Tongue (tissue), 2 donors: ENCODE measurements around the gene FREM2. TPM values are rescaled to one million over a fixed set of nuclear protein-coding genes. Genes with fewer than 3 reads are reported as not detected.
A peak's percentile ranks its signal among the peaks of the same experiment; 100 is the strongest.

Source experiments
- DNase-seq: peaks from one replicate; pipeline ENCODE4 v3.0.0-alpha.2; 2015
- total RNA-seq: library from RNA; depleted of rRNA; stranded (reverse); fragments of >200 nt; gene quantifications from one replicate; pipeline ENCODE4 v1.2.3, GENCODE V29; 2014

FREM2 gene
- total RNA-seq, 1 donor from 2014 or later = 25.3 TPM

- DNase-seq = peak; percentile 78
These were observed 76.8 kb downstream of the FREM2 start for GRCh38 chr13:38763446-38764381.

DNA sequence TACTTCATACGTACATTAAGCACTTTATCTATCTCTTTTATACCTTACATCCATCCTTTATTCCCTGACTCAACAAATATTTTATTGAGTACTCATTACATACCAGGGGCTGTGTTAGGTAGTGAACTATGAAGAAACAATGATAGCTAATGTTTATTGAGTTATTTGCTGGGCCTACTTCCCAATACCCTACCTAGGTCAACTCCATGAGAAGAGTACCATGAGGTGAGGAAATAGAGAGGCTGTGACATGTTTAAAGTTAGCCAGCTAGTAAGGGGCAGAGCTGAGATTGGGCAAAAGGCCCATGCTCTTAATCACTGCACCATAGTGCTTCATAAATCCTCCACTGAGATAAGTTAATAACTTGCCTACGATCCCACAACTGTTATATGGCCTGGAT lies 79.9 kb downstream of the FREM2 start:
- no peak for DNase-seq

DNA sequence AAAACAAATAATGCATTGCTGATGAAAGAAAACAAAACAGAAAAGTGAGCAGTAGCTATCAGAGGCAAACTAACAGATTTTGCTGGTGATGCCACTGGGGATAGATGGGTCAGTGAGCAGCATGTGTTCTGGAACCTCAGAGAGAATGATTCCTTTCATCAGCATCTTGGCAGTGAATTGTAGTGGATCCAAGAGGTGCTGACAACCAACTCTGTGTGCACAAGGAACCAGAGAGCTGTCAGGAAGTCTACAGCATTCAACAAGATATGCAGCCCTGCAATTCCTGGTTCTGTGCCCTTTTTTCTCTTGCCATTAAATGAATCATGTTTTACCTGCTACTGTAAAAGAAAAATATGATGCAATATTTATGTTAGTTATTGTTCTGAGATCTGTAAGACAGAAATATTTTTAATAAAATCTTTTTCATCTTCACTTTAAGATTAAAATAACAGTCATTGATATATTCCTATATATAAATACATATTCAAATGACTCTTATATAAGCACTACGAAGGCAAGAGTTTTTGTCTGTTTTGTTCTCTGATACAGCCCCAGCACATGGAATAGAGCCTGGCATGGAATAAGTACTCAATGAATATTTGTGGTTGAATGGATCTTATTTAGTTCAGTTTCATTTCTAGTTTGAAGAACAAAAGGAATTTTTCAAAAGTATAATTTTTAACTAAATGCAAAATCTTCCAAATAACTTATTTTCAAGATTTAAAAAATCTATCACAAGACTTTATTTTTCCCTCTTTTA lies 80.8 kb downstream of the FREM2 start:
- DNase-seq = no peak

GRCh38 chr13:38769526-38769925 lies 82.6 kb downstream of the FREM2 start:
- no peak for DNase-seq

- DNase-seq = no peak
These were observed 88.2 kb downstream of the FREM2 start for GRCh38 chr13:38775085-38775484.

- no peak for DNase-seq
These were observed 90.7 kb downstream of the FREM2 start for GRCh38 chr13:38777347-38778119.

GRCh38 chr13:38781539-38781938 lies 94.7 kb downstream of the FREM2 start:
- DNase-seq = no peak

GRCh38 chr13:38784036-38784880 lies 97.4 kb downstream of the FREM2 start:
- no peak for DNase-seq

- DNase-seq = no peak
These were observed 98.2 kb downstream of the FREM2 start for GRCh38 chr13:38785042-38785441.

- no peak for DNase-seq
These were observed 98.6 kb downstream of the FREM2 start for GRCh38 chr13:38785490-38785889.

DNA sequence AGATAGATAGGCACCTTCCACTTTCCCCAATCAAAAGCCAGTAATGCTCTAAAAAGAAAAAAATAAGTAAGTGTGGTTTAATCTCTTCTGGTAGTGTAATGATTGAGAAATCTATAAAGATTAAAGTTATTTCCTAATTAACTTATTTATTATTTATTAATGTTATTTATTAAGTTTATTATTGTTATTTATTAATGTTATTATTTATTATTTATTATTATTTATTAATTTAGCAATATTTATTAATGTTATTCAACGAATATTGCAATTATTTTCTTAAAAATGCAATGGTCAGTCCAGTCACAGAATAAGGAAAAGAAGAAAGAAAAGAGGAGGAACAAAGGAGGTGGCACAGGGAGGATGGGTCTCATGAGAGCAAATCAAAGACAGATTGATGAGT lies 100.7 kb downstream of the FREM2 start:
- no peak for DNase-seq

- DNase-seq = no peak
These were observed 110.0 kb downstream of the FREM2 start for GRCh38 chr13:38796890-38797289.

- no peak for DNase-seq
These were observed 116.7 kb downstream of the FREM2 start for GRCh38 chr13:38803531-38803930.

DNA sequence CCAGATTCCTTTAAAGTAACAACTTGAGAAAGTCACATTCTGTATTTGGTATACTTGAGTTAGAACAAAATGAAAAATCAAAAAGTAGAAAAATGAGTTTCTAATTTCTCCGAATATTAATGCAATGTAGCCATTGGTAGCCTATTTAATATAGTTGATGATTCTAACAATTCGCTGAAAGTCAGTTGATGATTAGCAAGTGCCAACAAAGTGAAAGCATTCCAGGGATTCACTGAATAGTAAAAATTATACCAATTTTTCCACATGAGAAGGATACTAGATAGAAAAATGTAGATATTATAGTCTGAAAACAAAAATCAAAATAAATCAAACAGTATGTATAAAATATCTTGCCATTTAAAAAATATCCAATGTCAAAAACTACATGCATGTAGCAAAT lies 117.2 kb downstream of the FREM2 start:
- no peak for DNase-seq

DNA sequence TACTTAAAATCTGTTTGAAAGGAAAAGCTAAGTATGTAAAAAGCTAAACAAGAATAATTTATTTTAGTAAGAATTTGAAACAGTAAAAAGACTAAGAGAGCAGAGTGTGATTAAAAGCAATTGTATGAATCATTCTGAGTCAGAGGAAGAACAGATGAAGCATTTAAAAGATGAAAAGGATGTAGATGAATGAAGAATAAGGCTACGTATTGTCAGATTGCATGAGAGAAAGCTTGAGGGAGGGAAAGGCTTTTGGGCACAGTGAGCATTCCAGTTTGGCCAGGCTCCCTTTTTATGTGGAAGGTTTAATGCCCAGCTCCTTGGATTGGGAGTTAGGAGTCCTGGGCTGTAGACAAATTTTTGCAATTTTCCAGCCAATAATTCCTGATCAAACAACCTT lies 117.7 kb downstream of the FREM2 start:
- DNase-seq = no peak

DNA sequence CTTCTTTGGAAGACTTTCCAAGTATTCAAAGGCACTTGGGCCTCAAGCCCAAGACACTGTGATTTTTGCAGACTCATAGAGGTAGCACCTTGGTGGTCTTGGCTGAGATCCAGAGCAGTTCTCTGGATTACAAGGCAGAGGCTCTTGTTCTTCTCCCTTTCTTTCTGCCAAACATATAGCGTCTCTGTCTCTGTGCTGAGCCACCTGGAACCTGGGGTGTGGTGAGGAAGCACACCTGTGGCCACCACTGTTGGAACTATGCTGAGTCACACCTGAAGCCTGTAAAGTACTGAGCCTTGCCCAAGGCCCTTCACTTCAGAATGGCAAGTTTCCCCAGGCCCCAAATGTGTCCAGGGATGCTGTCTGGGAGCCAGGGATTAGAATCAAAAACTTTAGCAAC lies 127.5 kb downstream of the FREM2 start:
- peak; percentile 5 for DNase-seq

- peak; percentile 58 for DNase-seq
These were observed 132.2 kb downstream of the FREM2 start for GRCh38 chr13:38819053-38819452.

GRCh38 chr13:38819596-38819995 lies 132.7 kb downstream of the FREM2 start:
- no peak for DNase-seq

DNA sequence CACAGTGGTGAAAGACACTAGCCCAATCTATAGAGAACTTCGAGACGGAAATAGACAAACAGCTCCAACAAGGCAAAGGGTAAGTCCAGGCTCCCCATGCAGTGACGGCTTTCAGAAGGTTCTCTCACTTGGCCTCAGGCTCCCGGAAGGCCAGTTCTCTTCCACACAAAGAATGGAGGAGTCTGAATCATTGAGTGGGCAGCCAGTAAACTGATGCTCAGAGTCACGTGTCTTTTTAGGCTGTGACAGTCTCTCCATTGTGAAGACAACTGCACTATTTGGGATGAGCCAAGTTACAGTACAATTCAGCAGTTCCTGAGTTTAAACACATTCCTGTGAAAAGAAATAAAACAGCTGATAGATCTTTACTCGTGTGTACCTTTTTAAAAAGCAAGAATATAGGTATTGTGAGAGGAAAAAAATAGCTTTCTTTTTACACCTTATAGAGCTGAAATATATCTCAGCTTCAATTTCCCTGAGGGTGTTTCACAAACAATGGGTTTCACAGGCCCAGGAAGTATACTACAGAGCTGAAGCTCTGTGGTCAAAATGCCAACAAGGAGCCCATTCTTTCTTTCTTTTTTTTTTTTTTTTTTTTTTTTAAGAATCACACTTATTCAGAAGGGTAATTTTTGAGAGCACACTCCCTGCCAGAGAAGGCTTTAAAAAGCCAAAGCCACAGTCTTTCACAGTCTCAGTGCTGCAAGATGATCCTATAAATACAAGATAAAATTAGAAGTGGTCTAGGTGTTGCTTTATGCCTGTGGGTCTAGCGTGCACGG lies 135.1 kb downstream of the FREM2 start:
- DNase-seq = peak; percentile 19

GRCh38 chr13:38824342-38824741 lies 137.5 kb downstream of the FREM2 start:
- DNase-seq = no peak
